HepG2 (cell line): ENCODE data around the gene MEGF11.

ENCODE experiments used
- E2F5 ChIP-seq: sonication (generic); formaldehyde crosslinking; conservative IDR thresholded peaks from 2 replicates; pipeline ENCODE4 v1.4.0; 2020; ENCODE audit warnings: missing genetic modification reagents
- ETV6 ChIP-seq: sonication (generic); formaldehyde crosslinking; conservative IDR thresholded peaks from 2 replicates; pipeline ENCODE4 v1.4.0; 2020; ENCODE audit warnings: missing genetic modification reagents
- IRF1 ChIP-seq: sonication (generic); formaldehyde crosslinking; IDR thresholded peaks from 2 replicates; pipeline ENCODE4 v1.4.0; 2020; ENCODE audit warnings: low read depth, mild to moderate bottlenecking, missing genetic modification reagents
- MAZ ChIP-seq, 2 experiments: sonication (generic) in 1 of 2; formaldehyde crosslinking in 1 of 2; IDR thresholded peaks; 2 replicates each; pipeline versions ENCODE4 v1.5.0 to v1.6.1; 2012 to 2020; ENCODE audit warnings: low read depth in 2 of 2, mild to moderate bottlenecking in 2 of 2, borderline replicate concordance in 1 of 2, improper control_type of control experiment in 1 of 2, low read length in 1 of 2, missing genetic modification reagents in 1 of 2, moderate library complexity in 1 of 2
- RFX5 ChIP-seq: IDR thresholded peaks from 2 replicates; pipeline ENCODE4 v1.6.1; 2011; ENCODE audit warnings: low read depth, low read length, improper control_type of control experiment
- TP53 ChIP-seq: sonication (generic); formaldehyde crosslinking; conservative IDR thresholded peaks from 2 replicates; pipeline ENCODE4 v1.4.0; 2020; ENCODE audit warnings: missing genetic modification reagents
- ZNF281 ChIP-seq: sonication (generic); formaldehyde crosslinking; IDR thresholded peaks from 2 replicates; pipeline ENCODE4 v1.4.0; 2020; ENCODE audit warnings: missing genetic modification reagents, borderline replicate concordance

- no peak for TF ChIP-seq ZNF281
- no peak for TF ChIP-seq ETV6 (CRISPR knock-in tag)
- no peak for TF ChIP-seq IRF1
- TF ChIP-seq MAZ (IDR thresholded peaks at IDR 0.05; ENCODE audit: borderline replicate concordance, low read depth, low read length), result no peak
- no peak for TF ChIP-seq MAZ (CRISPR knock-in tag; IDR thresholded peaks at IDR 0.05; ENCODE audit: low read depth)
- no peak for TF ChIP-seq RFX5
- no peak for TF ChIP-seq TP53 (CRISPR knock-in tag)
- TF ChIP-seq E2F5 (CRISPR knock-in tag), result no peak
Measured at GRCh38 chr15:66161108-66161507, 92.4 kb downstream of the MEGF11 start.
